Lung microvascular endothelial cell (primary cell): ENCODE results near the gene CCDC12. TPM values are rescaled to one million over a fixed set of nuclear protein-coding genes. Genes with fewer than 3 reads are reported as not detected.

Source experiments
- DNase-seq, 2 donors: peaks; one replicate each; pipeline versions ENCODE4 v3.0.0 to v3.0.0-alpha.2; 2010; ENCODE audit warnings: low read depth in 2 of 2
- total RNA-seq: library from RNA; depleted of rRNA; stranded (reverse); fragments of >200 nt; gene quantifications from 2 replicates; pipeline ENCODE4 v1.2.1, GENCODE V29; 2014

Gene CCDC12
- total RNA-seq, 1 donor from 2014 or later: 31.2 TPM

DNA sequence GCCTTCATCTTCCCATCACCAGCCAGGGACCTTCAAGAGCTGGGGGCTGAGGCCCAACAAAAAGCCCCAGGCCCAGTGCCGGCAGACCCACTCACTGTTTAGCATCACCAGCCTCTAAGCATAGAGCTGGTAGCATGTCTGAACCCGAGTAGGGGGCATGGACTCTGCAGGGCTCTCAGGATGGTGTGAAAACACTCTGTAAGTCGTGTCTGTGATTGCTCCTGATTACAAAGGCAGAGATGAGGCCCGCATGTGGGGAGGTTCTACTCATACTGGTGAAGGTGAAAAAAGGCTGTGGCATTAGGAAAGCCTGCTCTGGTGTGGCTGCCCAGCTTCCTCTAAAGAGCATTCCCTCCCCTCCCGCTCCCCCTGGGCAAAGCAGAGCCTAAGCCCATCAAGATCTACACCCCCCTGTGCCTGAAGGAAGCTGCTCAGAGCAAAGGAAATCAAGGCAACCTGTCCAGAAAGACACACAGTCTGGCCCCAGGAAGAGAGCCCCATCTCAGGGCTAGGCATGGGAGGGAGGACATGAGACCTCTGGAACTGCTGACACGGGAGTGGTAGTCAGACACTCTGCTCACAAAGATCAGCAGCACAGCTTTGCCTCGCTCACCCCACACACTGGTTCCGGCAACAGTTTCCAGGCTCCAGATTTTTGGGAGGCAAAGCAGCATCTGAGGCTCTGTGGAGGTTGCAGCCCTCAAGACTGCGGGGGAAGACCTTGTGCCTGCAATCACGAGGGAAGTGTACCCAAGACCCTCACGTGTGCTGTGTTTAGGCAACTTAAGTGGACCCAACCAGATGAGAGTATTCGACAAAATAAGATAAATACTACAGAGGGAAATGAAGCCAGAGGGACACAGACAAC lies 36.7 kb downstream of the CCDC12 start:
- DNase-seq: no peak

DNA sequence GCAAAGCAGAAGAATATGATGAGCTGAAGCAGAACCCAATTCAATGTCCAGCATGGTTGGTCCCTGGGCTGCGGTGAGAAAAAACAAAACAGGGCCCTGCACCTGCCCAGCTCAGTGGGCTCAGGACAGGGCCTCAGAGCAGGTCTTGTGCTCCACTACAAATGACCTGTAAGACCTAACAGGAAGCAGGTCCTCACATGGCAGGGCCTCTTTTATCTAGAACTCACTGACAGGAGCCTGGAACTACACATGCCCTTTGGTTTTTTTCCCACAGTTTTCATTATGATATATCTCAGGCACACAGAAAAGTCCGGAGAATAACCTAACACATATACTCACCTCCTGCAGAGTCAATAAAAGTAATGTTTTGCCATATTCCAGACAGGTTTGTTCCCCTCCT lies 38.4 kb downstream of the CCDC12 start:
- no peak for DNase-seq

DNA sequence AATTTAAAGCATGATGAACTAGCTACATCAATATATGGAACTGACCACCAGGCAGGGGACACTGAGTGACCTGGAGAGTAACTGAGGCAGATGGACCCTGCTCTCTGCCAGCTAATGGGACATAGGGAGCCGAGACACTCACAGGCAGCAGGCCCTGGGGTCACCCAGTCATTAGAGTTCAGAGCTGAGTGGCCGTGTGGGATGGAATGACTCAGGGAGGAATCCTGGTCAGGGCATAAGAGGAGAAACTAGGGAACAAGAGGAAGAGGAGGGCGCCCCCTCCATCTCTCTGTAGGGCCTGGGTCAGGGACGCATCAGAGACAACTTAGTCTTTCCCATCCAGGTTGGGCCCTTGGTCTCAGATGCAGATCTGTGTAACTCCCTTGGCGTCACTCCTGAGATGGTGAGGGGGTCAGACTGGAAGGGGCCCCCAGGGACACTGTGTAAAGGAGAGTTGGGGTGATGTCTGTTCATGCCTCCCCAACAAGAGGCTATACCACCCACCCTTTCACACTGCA lies 39.8 kb downstream of the CCDC12 start:
- no peak for DNase-seq

DNA sequence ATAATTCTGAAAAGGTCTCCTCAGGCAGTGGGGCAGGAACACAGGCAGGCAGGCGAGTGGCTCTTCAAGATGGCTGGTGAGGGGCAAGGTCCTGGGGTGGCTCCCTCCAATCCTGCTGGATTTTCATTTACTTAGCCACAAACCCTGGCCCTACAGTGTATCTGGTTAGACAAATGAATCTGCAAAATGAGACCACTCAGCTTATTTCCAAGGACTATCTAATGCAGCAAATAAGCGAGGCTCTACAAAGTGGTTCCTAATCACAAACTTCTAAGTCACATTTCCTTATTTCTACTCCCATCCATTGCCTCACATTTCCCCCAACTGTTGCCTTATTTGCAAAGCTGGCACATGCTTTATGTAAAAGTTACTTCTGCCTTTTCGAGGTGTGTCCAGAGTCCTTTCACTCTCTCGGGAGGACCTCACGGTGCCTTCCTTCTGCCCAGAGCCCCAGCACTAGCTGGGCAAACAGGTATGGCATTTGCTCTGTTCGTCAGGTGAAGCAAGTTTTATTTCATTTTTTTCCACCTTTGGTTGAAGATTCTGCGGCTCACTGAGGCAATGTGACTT lies 40.5 kb downstream of the CCDC12 start:
- no peak for DNase-seq

DNA sequence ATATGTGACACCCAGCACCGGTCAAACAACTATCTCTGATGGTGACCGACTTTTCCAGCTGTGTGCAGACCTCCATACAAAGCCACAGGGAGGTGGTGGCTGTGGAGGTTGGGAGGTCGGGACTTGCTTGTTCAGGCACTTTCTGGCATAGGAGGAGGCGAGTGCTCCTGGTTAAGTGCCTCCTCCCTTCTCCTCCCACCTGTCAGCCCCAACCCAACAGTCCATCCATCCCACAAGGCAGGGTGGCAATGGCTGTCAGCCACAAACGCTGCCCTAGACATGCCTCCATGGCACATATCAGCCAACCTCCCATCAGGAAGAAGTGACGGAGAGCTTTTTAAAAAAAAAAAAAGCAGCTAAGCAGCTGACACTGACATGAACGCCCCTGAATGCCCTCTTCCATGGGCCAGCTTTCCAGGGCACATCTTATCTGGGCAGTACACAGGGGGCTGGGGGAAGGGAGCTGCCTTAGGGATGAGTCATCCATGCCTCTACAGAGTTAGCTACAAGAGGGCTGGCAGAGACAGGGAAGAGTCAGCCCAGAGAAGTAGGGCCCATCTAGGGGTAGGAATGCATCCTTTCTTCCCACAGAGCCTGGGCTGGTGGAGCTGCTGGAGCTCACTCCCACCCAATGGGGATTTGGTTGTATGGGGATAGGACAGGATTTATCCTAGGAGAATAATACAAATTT lies 41.2 kb downstream of the CCDC12 start:
- peak; percentile 87 to 94 for DNase-seq

DNA sequence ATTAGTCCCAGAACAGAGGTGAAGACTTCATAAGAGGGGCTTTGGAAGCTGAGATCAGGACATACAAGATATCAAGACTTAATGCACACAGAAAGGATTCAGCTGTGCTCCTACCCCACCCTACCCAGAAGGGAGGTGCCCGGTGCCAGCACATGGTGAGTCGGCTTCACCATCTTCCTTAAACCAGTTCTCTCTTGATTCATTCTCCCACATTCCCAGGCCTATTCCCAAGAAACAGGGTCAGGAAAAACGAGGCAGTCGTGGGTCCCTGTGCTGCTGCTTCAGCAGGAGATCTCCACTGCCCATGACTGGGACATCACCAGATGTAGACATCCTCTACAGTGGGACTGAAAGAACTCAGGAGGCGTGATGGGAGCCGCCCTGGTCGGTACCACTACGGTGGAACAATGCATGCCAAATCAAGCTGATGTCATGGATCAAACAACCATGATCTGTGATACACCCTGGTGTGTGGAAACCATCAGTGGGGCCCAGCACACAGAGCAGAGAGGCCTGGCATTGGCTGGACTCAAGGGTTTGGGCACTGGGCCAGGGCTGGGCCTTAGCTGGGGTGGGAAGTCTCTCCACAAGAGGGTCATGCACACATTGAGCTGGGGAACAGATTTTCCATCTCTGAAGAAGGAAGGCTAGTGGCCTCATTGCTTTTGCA lies 41.9 kb downstream of the CCDC12 start:
- DNase-seq: peak; percentile 23 to 37

DNA sequence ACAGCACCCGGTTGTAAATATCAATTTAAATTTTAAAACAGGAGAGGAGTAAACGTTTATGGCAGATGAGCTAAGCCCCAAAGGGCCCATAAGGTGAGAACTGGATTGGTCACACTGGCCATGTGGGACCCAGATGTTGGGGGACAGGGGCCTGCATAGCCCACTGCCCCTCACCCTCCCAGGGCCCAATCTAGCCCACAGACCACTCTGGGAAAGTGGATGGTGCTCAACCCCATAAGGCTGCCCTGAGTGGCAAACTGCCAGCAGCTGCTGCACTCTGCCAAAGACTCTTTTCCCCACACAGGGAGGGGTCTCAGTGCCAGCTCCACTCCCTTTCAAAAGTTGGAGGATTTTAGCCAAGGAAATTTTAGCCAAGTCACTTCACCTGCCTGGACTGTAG lies 42.5 kb downstream of the CCDC12 start:
- DNase-seq: no peak

DNA sequence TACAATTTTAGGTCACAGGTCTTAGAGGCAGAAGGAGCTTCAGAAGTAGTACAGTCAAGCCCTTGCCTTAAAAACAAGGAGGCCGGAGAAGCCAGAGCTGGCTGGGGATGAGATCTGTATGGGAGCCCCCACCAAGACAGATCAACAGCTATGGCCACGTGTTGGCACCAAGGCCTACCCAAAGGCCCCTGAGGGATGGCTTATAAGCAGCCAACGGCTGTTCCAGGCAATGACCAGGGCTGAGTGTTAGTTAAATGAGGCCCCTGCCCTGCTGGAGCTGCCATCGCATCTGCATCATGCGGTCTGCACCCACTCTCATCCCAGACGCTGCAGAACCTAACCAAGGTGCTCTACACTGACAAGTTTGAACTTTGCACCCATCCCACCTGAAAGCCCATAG lies 43.3 kb downstream of the CCDC12 start:
- DNase-seq: no peak

DNA sequence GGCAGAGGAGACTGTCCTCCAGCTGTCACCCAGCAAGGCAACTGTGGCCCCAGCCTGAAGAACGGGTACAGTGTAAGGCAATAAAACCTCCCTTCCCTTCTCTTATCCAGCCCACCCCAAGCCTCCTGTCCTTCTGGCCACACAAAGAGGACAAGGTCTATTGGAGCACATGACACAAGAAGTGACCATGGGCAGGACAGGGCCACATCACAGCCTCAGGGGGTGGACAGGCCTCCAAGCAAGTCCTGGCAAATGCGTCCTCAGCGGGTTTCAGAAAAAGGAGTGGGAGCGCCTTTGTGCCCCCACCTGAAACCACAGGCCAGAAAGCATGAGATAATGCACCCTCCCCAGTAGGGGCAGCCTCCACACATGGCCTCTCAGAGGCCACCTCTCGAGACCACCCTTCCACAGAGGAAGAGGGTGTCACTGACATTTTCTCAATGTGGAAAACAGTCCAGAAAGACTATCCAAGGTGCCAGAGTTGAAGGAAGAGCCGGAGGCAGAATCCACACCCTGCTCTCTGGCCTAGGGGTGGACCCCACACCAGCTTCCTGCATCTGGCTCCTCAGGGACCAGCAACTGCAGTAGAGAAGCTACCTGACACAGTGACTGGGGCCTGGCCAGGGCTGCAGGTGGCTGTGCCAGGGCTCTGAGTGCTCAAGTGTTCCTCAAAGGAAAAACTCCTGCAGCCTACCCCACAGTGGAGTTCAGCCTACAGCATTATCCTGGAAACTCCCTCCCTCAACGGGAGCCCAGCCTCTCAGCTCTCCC lies 43.9 kb downstream of the CCDC12 start:
- DNase-seq: no peak

DNA sequence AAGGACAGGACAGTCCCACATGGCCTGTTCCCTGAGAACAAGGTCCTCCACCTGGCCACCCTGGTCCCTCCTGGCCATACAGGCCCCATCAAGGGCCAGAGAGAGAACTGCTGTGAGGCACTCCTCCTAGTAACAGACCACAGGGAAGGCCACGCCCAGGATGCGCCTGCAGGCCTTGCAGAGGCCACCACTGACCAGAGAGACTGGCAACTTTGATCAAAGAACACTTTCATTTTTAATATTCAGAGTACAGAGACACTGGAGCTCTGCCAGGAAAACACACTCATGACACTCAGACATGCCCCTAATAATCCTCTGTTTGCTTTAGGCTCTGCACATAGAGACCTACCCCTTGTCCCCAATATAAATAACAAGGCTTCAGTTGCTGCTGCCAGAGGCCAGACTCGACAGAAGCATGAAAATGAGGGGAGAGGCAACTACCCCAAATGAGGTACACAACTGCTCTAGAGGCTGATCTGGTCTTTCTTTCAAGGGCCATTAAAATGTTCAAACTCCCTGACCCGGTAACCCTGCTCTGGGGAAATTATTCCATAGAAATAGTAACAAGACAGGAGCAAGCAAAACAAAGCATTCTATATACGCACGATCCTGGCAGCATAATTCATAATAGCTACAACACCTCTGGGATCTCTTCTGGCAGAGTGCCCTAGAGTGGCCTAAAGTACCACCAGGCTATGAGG lies 44.8 kb downstream of the CCDC12 start:
- DNase-seq: peak; percentile 81 to 85

DNA sequence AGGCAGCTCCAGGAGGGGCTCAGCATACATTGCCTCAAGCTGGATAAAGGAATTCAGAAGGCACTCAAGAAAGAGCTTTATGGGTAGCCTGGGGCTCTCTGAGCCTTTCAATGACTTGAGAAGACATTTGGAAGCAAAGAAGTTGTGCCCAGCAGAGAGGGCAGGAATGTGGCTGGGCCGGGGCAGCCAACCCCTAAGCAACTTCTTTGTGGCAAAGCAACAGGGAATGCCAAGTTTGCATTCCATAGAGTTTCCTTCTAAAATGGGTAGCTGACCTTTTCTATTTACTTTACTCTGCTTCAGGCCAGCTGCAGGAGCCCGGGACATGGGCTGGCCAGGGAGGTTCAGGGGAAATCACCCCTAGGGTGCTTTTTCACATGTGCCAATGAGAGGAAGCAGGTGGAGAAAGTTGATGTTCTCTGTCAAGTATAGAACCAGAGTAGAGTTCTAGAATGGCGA lies 45.6 kb downstream of the CCDC12 start:
- no peak for DNase-seq

DNA sequence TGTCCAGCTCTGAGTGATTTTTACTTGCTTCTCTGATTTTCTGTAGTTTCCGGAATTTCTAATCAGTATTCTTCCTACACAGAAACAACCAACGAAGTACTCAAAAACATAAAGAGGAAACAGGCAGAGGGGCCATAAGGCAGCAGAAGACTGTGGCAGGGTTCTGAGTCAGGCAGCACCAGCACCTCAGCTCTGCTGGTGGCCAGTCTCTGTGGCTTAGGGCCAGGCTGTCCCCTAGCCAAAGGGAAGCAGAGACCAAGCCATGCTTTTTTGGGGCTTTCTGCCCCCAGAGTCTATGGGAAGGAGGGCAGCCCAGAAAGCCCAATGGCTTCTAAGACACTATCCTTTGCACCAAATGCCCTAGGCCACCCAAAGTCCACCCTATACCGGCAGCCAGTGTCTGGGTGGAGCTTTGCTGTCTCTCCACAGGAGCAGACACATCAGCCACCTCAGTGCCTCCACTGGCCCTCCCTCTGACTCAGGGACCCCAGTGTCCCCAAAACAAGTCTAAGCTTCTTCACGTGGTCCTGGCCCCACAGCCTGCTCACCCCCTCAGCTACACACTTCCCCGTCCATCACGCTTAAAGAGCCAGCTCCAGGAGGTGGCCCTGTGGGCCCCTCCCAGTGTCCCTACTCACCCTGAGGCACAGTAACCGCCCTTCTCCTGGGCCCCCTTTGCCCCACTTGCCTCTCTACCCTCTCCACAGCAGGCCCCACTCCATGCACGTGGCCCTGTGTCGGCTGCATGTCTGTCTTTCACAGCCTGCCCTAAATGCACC lies 46.2 kb downstream of the CCDC12 start:
- DNase-seq: peak in 1 of 2 donors; percentile 49

DNA sequence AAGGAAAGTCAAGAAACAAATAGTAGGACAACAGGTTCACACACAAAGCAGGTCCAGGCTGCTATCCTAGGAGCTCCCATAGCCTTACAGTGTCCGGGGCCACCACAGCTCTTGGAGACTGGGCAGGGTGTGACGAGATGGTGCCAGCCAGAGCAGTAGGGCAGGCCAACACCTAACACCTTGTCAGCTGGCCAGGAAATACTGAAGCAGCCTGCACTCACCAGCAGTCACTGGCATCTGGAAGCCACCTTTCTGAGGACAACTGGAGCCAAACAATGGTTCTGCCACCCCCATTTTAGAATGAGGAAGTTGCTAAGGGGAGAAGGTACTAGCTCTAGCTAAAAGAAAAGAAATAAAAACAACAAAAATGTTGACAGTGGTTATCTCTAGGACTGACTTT lies 47.2 kb downstream of the CCDC12 start:
- no peak for DNase-seq

DNA sequence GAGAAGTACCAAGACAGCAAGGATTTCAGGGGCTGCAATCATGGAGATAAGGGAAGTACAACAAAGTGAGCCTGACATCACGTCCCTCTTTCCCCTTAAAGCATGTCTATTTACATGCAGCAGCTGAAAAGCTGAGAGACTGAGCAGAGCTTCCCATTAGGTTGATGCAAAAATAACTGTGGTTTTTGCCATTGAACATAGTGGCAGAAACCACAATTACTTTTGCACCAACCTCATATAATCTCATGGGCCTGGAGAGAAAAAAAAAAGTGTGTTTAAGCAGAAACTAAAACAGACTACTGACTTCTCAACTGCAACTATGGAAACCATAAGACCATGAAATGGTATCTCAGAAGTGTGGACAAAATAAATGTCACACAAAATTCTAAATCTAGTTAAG lies 48.3 kb downstream of the CCDC12 start:
- no peak for DNase-seq

DNA sequence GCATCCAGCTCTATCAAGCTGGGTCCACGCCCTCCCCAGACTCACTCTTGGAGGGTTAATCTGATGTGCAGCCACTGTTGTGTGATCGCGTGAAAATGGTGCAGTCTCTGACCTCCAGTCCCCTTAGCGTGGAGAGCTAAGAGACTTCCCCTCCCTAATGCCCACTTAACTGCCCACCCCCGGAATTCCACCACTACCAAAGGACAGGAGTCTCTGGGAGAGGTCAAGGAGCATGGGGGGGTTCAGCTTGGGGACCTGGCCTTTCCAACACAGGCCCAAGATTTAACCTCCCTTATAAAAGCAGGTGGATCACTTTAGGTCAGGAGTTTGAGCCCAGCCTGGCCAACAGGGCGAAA lies 48.8 kb downstream of the CCDC12 start:
- DNase-seq: no peak

DNA sequence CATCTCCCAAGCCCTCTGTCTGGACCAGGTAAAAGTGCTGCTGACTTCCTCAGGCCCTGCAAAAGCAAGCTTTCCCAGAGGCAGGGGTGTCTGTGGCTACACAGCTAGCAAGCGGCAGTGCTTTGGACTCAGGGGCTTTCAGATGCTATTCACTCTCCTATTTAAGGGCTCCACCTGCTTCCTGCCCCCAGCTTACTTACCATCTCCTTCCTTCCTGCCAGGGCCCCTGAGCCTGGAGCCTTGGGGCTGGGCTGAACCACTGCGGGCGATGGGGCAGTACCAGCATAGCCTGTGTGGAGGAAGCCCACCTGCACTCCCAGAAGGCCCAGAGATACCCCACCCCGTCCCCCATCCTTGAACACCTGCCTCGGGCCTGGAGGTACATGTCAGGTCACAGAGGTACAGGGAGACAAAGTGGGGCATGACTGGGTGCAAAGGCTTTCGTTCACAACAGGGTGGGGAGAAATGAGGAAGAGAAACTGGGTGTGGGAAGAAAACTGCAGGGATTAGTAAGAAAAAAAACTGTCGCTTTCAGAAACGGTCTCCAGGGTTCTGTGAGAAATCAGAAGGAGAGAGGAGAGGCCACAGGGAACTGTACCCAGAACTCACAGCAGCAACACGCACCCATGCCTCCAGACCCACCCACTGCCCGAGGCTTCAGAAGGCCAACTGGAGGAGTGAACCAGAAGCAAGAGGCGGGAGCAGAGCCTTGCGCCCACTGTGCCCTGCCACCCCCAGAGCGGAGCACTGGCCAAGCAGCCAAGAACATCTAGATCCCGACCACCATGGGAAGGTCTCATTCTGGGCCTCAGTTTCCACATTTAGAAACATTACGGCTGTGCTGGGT lies 49.5 kb downstream of the CCDC12 start:
- DNase-seq: peak in 1 of 2 donors; percentile 46

DNA sequence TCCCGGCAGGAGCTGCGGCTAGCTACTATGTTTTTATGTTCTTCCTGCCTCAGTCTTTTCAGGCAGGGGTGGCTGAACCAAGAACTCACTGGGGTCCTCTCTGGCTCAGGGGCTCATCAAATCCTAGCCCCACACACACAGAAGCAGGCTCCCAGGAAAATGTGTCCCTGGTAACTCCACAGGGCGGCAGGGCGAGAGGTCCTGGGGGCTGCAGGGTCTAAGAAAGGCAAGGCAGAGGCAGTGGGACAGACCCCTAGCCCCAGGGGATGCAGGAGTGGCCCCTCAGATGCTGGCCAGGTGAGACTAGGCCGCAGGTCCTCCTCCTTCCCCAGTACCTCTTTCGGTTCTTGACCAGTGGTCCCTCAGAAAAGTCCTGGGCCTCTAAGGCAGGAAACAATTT lies 50.1 kb downstream of the CCDC12 start:
- no peak for DNase-seq

DNA sequence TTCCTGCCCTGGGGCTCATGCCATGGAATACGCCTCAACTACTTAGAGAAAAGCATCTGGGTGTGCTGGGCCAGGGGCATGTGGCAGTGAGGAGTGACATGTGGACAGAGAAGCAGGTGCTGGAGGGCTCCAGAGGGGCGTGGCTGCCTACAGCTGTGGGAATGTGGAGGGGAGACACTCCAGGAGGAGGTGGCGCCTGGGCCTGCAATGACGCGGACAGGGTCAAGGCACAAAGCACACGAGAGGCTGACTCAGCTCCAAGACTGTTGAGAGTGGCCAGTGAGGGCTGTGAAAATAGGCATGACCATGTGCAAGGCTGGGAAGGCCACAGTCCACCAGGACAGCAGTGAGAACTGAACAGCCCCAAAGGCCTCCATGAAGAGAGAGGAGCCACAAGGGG lies 50.5 kb downstream of the CCDC12 start:
- DNase-seq: peak in 1 of 2 donors; percentile 77

DNA sequence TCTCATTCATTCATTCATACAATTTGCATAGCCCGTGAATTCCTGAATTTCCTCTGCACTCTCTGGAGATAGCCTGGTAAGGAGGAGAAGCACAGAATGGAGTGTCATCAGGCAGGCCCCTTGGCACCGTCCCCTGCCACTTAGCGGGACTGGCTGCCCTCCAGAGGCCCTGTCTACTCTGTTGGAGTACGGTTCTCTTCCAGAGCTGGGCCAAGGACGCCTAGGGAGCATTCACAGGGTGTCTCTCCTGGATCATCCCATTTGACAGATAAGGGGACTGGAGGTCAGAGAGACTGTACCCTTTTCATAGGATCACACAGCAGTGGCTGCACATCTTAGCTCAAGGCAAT lies 51.0 kb downstream of the CCDC12 start:
- no peak for DNase-seq
